PC-9 (cell line): ENCODE results near the gene CIAO3. TPM values are rescaled to one million over a fixed set of nuclear protein-coding genes. Genes with fewer than 3 reads are reported as not detected.

Experiments
- BruUV-seq: library from RNA; stranded (reverse); fragments of 400-500 nt; replicated peaks from 2 replicates; lab custom pipeline; 2021; lab: Mats Ljungman, UMichigan
- CTCF ChIA-PET: fragments of 300-600 bp; sonication (Branson Sonifier 250); formaldehyde crosslinking; loops from one replicate; lab custom pipeline; 2022; ENCODE audit warnings: antibody characterized with exemption; lab: Charles Lee
- POLR2A ChIA-PET: fragments of 300-600 bp; sonication (Branson Sonifier 250); formaldehyde crosslinking; loops from one replicate; lab custom pipeline; 2022; ENCODE audit warnings: antibody characterized with exemption; ENCODE audit not compliant: unreplicated experiment; lab: Charles Lee
- DNase-seq, 2 experiments: peaks; one replicate each; pipeline versions ENCODE4 v3.0.0 to v3.0.0-alpha.2; 2015 to 2022; ENCODE audit warnings: mixed read lengths in 1 of 2
- H2AFZ ChIP-seq: fragments of 200-600 bp; sonication (generic); 2 replicates; pipeline ENCODE4 v1.8.1; 2017; ENCODE audit warnings: antibody characterized with exemption
- H3F3A ChIP-seq: fragments of 200-600 bp; sonication (generic); 2 replicates; pipeline ENCODE4 v1.8.1; 2017; ENCODE audit warnings: antibody characterized with exemption, mild to moderate bottlenecking, low read depth; ENCODE audit not compliant: insufficient read depth
- H3K27ac ChIP-seq: fragments of 200-600 bp; sonication (generic); 2 replicates; pipeline ENCODE4 v1.6.1; 2016; ENCODE audit warnings: mixed run types
- H3K27me3 ChIP-seq: fragments of 200-600 bp; sonication (generic); 2 replicates; pipeline ENCODE4 v1.6.1; 2016; ENCODE audit warnings: low read depth, mixed run types; ENCODE audit not compliant: insufficient read depth
- H3K36me3 ChIP-seq: fragments of 200-600 bp; sonication (generic); 2 replicates; pipeline ENCODE4 v1.6.1; 2016; ENCODE audit warnings: low read depth, mixed run types
- H3K4me1 ChIP-seq: fragments of 200-600 bp; sonication (generic); replicated peaks from 2 replicates; pipeline ENCODE4 v1.6.1; 2016; ENCODE audit warnings: mixed run types; ENCODE audit not compliant: insufficient read depth
- H3K4me2 ChIP-seq: fragments of 200-600 bp; sonication (generic); 2 replicates; pipeline ENCODE4 v1.6.1; 2017; ENCODE audit warnings: mixed run types
- H3K4me3 ChIP-seq: fragments of 200-600 bp; sonication (generic); 2 replicates; pipeline ENCODE4 v1.6.1; 2016; ENCODE audit warnings: mixed run types
- H3K79me2 ChIP-seq: fragments of 200-600 bp; sonication (generic); 2 replicates; pipeline ENCODE4 v1.6.1; 2017; ENCODE audit warnings: low read depth, mixed run types
- H3K9me2 ChIP-seq: fragments of 200-600 bp; sonication (generic); 2 replicates; pipeline ENCODE4 v1.8.1; 2017; ENCODE audit warnings: mild to moderate bottlenecking; ENCODE audit not compliant: insufficient read depth
- H3K9me3 ChIP-seq: fragments of 200-600 bp; sonication (generic); 2 replicates; pipeline ENCODE4 v1.8.1; 2016; ENCODE audit warnings: low read depth; ENCODE audit not compliant: insufficient read depth
- H4K20me1 ChIP-seq: fragments of 200-600 bp; sonication (generic); 2 replicates; pipeline ENCODE4 v1.8.1; 2017; ENCODE audit not compliant: insufficient read depth
- CTCF ChIP-seq: fragments of 200-600 bp; sonication (generic); conservative IDR thresholded peaks from 2 replicates; pipeline ENCODE4 v1.6.1; 2017; ENCODE audit warnings: mixed run types, antibody characterized with exemption, mild to moderate bottlenecking, moderate library complexity
- EZH2 ChIP-seq: fragments of 200-600 bp; sonication (generic); IDR thresholded peaks from 2 replicates; pipeline ENCODE4 v1.8.0; 2017; ENCODE audit warnings: antibody characterized with exemption, low read depth
- intact Hi-C: fragments of 100-400 bp; cut with micrococcal nuclease; formaldehyde crosslinking; loops from one replicate; pipeline ENCODE4 v1.10.0; 2022; ENCODE audit not compliant: unreplicated experiment
- total RNA-seq: library from RNA; stranded (reverse); gene quantifications from 2 replicates; pipeline ENCODE4 v1.2.3, GENCODE V29; 2021

CIAO3 gene
- total RNA-seq, 1 experiment from 2014 or later: 44.2 TPM

- H3K4me2 ChIP-seq: peak overlapping the region; percentile 86
- H3K9me3 ChIP-seq: no peaks in the 10 kb centered on the region
- no peak overlapping the region for H2AFZ ChIP-seq
- H3K27ac ChIP-seq: no peak overlapping the region
- H3K36me3 ChIP-seq: no peaks in the 10 kb centered on the region; the same call in 1 of the 2 replicates
- ChIA-PET POLR2A (interaction anchor here (0.6 to 0.7 kb wide), 4 partner anchors 92 to 113 kb away, joined by 3 to 7 read pairs (median 6); no protein-coding TSS in a partner anchor), CTCF (interaction anchor here (0.6 kb wide), 1 partner anchor 33 kb away, joined by 3 read pairs; the partner anchor contains the start of gene METRN)
- H3K9me2 ChIP-seq: no peaks in the 10 kb centered on the region
- peaks cover 33% of the 10 kb centered on the region for H3K79me2 ChIP-seq
- peak overlapping the region; percentile 71 for H3K4me3 ChIP-seq
- peaks cover 30% of the 10 kb centered on the region for H4K20me1 ChIP-seq
- DNase-seq: no peak
- H3K27me3 ChIP-seq: no peaks in the 10 kb centered on the region
- peaks cover 40% of the 10 kb centered on the region; the same call in 1 of the 2 replicates for H3F3A ChIP-seq
- H3K4me1 ChIP-seq: peaks cover 33% of the 10 kb centered on the region
- TSS peak; percentile 38 for BruUV-seq
- TF ChIP-seq CTCF: no peak
- TF ChIP-seq EZH2: no peak
- intact Hi-C loops: loop anchor here (5.0 kb wide), 1 partner anchor 155 kb away; the partner anchor contains the start of gene CAPN15
Measured at GRCh38 chr16:681746-682427, 58.9 kb downstream of the CIAO3 start.

GRCh38 chr16:680967-681745 lies 59.6 kb downstream of the CIAO3 start:
- Histone ChIP-seq H3K4me1 (peaks cover 33% of the 10 kb centered on the region), H3K79me2 (peaks cover 33% of the 10 kb centered on the region), H3K4me2 (peak overlapping the region; percentile 86), H3F3A (peaks cover 40% of the 10 kb centered on the region; the same call in 1 of the 2 replicates), H3K27ac (no peak overlapping the region), H3K36me3 (no peaks in the 10 kb centered on the region; the same call in 1 of the 2 replicates), H3K4me3 (peak overlapping the region; percentile 71), H3K9me2 (no peaks in the 10 kb centered on the region), H3K27me3 (no peaks in the 10 kb centered on the region), H2AFZ (no peak overlapping the region), H4K20me1 (peaks cover 30% of the 10 kb centered on the region), H3K9me3 (no peaks in the 10 kb centered on the region)
- CTCF ChIA-PET: no interaction called here
- BruUV-seq: TSS peak; percentile 48
- intact Hi-C loops: loop anchor here (5.0 kb wide), 1 partner anchor 154 kb away; the partner anchor contains the start of gene CAPN15
- POLR2A ChIA-PET: interaction anchor here (0.5 to 1.1 kb wide), 6 partner anchors 12 to 154 kb away, joined by 3 to 7 read pairs (median 5); partner anchors contain the start of genes CAPN15, CHTF18 and WDR90
- TF ChIP-seq CTCF (no peak; the same call in 1 of the 2 replicates), EZH2 (no peak)
- DNase-seq: no peak

GRCh38 chr16:680625-680945 lies 60.2 kb downstream of the CIAO3 start:
- Histone ChIP-seq H2AFZ (no peak overlapping the region), H3F3A (peaks cover 40% of the 10 kb centered on the region; the same call in 1 of the 2 replicates), H3K79me2 (peaks cover 33% of the 10 kb centered on the region), H3K4me2 (peak overlapping the region; percentile 86), H3K27me3 (no peaks in the 10 kb centered on the region), H3K4me1 (peaks cover 33% of the 10 kb centered on the region), H3K36me3 (no peaks in the 10 kb centered on the region; the same call in 1 of the 2 replicates), H3K4me3 (peak overlapping the region; percentile 71), H4K20me1 (peaks cover 30% of the 10 kb centered on the region), H3K9me3 (no peaks in the 10 kb centered on the region), H3K9me2 (no peaks in the 10 kb centered on the region), H3K27ac (no peak overlapping the region; the same call in 1 of the 2 replicates)
- no TSS peak for BruUV-seq
- TF ChIP-seq CTCF (no peak), EZH2 (no peak)
- intact Hi-C loops: loop anchor here (5.0 kb wide), 1 partner anchor 153 kb away; the partner anchor contains the start of gene CAPN15
- ChIA-PET POLR2A (interaction anchor here (1.1 kb wide), 2 partner anchors 32 to 108 kb away, joined by 3 to 5 read pairs; partner anchors contain the start of genes CHTF18 and WDR90), CTCF (interaction anchor here (0.6 kb wide), 1 partner anchor 40 kb away, joined by 4 read pairs; no protein-coding TSS in a partner anchor)
- no peak for DNase-seq
